GM19468 (cell line): ENCODE data around the gene CGB7.
"Not testable (repeated sequence)": the region's sequence is repeated elsewhere in the genome, so short reads cannot be mapped to it uniquely, and the experiment has no call there.

Source experiments
- ATAC-seq: cut with Tn5 transposase; IDR thresholded peaks from one replicate; pipeline ENCODE4 v1.9.1; 2021; ENCODE audit warnings: mild to moderate bottlenecking, moderate library complexity, moderate number of reproducible peaks; ENCODE audit not compliant: unreplicated experiment; ENCODE audit errors: extremely low read depth

CGB7 gene

GRCh38 chr19:49018388-49019241, 38.9 kb downstream of the CGB7 start:
- not testable (repeated sequence) for ATAC-seq

GRCh38 chr19:49017666-49018351, 39.7 kb downstream of the CGB7 start:
- no peak for ATAC-seq

DNA sequence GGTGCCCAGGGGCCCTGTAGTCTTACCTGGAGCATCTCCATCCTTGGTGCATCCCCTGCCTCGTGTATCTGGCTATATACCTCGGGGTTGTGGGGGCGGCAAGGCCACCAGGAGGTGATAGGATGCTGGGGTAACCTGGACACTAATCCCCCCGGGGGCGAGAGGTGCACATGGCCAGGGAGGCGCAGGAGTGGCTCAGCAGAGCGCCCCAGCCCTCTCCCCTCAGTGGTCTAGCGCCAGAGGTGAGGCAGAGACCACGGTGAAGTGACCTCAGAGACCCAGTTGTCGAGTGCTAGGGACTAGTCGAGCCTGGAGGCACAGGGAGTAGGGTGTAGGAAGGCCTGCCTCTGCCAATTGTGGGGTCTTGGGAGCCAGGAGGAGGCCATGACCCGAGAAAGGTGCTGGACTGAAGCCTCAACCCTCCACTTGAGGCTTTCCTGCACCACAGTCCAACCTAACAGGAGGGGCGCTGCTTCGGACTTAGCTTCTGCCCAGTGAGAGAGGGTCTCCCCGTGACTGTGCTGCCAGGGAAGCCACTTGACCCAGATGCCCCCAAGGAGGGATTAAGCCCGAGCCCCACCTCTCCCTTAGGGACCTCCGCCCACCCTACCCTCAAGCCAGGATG, 40.4 kb downstream of the CGB7 start, which contains the start of gene LHB:
Gene LHB, minus strand, starts transcription at position 51 of the 625 bp plus-strand sequence. Its CDS starts 10 bp downstream, at position 41.
- no peak for ATAC-seq

GRCh38 chr19:49016067-49016839, 41.3 kb downstream of the CGB7 start:
- ATAC-seq: no peak

GRCh38 chr19:49014870-49015255, 42.7 kb downstream of the CGB7 start:
- no peak for ATAC-seq

- ATAC-seq: no peak
Observed at GRCh38 chr19:49014123-49014869, 43.3 kb downstream of the CGB7 start.

- no peak for ATAC-seq
Observed at GRCh38 chr19:49011194-49011593, 46.4 kb downstream of the CGB7 start.

- no peak for ATAC-seq
Observed at GRCh38 chr19:49010453-49010852, 47.1 kb downstream of the CGB7 start.

DNA sequence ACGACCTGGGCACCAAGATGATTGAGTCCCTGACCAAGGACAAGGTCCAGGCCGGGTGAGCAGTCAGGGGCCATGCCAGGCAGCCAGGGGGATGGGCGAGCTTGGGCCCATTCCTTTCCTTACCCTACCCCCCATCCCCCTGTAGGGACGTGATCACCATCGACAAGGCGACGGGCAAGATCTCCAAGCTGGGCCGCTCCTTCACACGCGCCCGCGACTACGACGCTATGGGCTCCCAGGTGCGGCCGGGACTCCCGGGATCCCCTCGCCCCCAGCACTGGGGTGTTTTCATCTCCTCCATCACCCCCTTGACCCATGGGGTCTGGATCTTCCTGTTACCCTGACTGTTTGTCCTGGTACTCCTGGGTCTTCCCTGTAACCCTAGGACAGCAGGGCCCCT, 47.7 kb downstream of the CGB7 start:
- ATAC-seq: no peak

GRCh38 chr19:49006905-49007304, 50.6 kb downstream of the CGB7 start:
- no peak for ATAC-seq

DNA sequence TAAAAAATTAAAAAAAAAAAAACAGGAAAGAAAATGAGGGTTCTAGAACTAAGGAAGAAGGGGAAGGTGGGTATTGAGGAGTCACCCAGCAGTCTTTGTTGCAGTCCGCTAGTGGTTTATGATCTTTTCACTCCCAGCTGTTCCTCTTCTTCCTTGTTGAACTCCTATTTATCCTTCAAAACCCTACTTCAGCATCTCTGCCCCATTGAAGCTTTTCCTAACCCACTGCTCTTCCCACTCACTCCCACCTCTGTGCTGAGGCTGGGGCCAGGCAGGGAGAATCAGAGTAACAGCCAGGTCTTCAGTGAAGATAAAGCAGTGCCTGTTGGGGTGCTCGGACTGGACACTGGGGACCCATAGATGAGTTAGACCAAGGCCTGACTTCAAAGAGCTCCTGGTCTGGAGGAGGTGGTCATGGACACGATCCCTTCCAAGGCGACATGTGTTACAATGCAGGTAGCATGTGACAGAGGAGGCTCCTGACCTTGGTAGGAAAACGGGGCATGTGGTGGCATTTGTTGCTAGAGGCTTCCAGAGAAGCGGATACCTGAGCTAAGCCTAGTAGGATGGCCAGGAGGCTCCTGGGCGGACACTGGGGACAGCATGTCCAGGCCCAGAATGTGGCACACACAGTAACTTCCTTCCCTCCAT, 52.5 kb downstream of the CGB7 start:
- no peak for ATAC-seq
